Measurements from ENCODE around the gene CHD8.
A peak's percentile ranks its signal among the peaks of the same experiment; 100 is the strongest.

Gene CHD8

GRCh38 chr14:21455912-21456667, at the start of gene CHD8:
CHD8 (minus strand) TSS chr14:21456123; CDS start chr14:21431643, 24,480 bp downstream.
- peak within 1 kb of the TSS; percentile 89 for H3K27ac ChIP-seq (ENCODE audit: low read depth, low read length)
- H3K79me2 ChIP-seq (ENCODE audit: control insufficient read depth, insufficient read depth, low read length, unreplicated experiment) = peaks cover 44% of the 10 kb centered on the region

GRCh38 chr14:21505012-21505553, 49.2 kb upstream of the CHD8 start:
- H3K79me2 ChIP-seq (ENCODE audit: control insufficient read depth, insufficient read depth, low read length, unreplicated experiment) = peaks cover 57% of the 10 kb centered on the region
- H3K4me1 ChIP-seq (ENCODE audit: control insufficient read depth, insufficient read depth, low read length, unreplicated experiment) = peaks cover 22% of the 10 kb centered on the region
- H2AFZ ChIP-seq (ENCODE audit: low read length, unreplicated experiment) = no peak overlapping the region
- peak overlapping the region; percentile 14; the same call in 1 of the 2 replicates for H3K27ac ChIP-seq (ENCODE audit: low read depth, low read length)
- no peaks in the 10 kb centered on the region for H3K27me3 ChIP-seq (ENCODE audit: insufficient read depth, low read length)
- H3K4me3 ChIP-seq (ENCODE audit: low read depth, low read length) = peak overlapping the region; percentile 59; the same call in 1 of the 2 replicates
- H3K36me3 ChIP-seq (ENCODE audit: insufficient read depth, low read length) = peaks cover 23% of the 10 kb centered on the region

More at GRCh38 chr14:21455912-21456667, at the start of gene CHD8:
- no peaks in the 10 kb centered on the region for H3K4me1 ChIP-seq (ENCODE audit: control insufficient read depth, insufficient read depth, low read length, unreplicated experiment)
- H3K27me3 ChIP-seq (ENCODE audit: insufficient read depth, low read length) = no peaks in the 10 kb centered on the region
- H2AFZ ChIP-seq (ENCODE audit: low read length, unreplicated experiment) = peak within 1 kb of the TSS; percentile 99
- 0 out of 2 replicates have a peak, but pooled peaks cover 3% of the 10 kb centered on the region for H3K36me3 ChIP-seq (ENCODE audit: insufficient read depth, low read length)
- peak within 1 kb of the TSS; percentile 90 for H3K4me3 ChIP-seq (ENCODE audit: low read depth, low read length)

- Histone ChIP-seq H3K4me3 (ENCODE audit: low read depth, low read length) (no peak overlapping the region), H2AFZ (ENCODE audit: low read length, unreplicated experiment) (no peak overlapping the region), H3K36me3 (ENCODE audit: insufficient read depth, low read length) (peaks cover 36% of the 10 kb centered on the region), H3K27me3 (ENCODE audit: insufficient read depth, low read length) (no peaks in the 10 kb centered on the region), H3K27ac (ENCODE audit: low read depth, low read length) (no peak overlapping the region), H3K4me1 (ENCODE audit: control insufficient read depth, insufficient read depth, low read length, unreplicated experiment) (peaks cover 9% of the 10 kb centered on the region), H3K79me2 (ENCODE audit: control insufficient read depth, insufficient read depth, low read length, unreplicated experiment) (peaks cover 41% of the 10 kb centered on the region)
Measured at GRCh38 chr14:21503376-21503775, 47.5 kb upstream of the CHD8 start.

- H3K4me1 ChIP-seq (ENCODE audit: control insufficient read depth, insufficient read depth, low read length, unreplicated experiment) = peaks cover 9% of the 10 kb centered on the region
- no peaks in the 10 kb centered on the region for H3K27me3 ChIP-seq (ENCODE audit: insufficient read depth, low read length)
- H3K79me2 ChIP-seq (ENCODE audit: control insufficient read depth, insufficient read depth, low read length, unreplicated experiment) = peaks cover 25% of the 10 kb centered on the region
- no peak overlapping the region for H2AFZ ChIP-seq (ENCODE audit: low read length, unreplicated experiment)
- H3K36me3 ChIP-seq (ENCODE audit: insufficient read depth, low read length) = peaks cover 40% of the 10 kb centered on the region
- no peak overlapping the region for H3K4me3 ChIP-seq (ENCODE audit: low read depth, low read length)
- H3K27ac ChIP-seq (ENCODE audit: low read depth, low read length) = no peak overlapping the region
Measured at GRCh38 chr14:21501568-21501967, 45.6 kb upstream of the CHD8 start.

- no peaks in the 10 kb centered on the region for H3K27me3 ChIP-seq (ENCODE audit: insufficient read depth, low read length)
- peaks cover 41% of the 10 kb centered on the region for H3K36me3 ChIP-seq (ENCODE audit: insufficient read depth, low read length)
- H3K4me1 ChIP-seq (ENCODE audit: control insufficient read depth, insufficient read depth, low read length, unreplicated experiment) = peaks cover 6% of the 10 kb centered on the region
- no peak overlapping the region for H3K4me3 ChIP-seq (ENCODE audit: low read depth, low read length)
- H3K27ac ChIP-seq (ENCODE audit: low read depth, low read length) = peak overlapping the region; percentile 27; the same call in 1 of the 2 replicates
- H3K79me2 ChIP-seq (ENCODE audit: control insufficient read depth, insufficient read depth, low read length, unreplicated experiment) = peaks cover 9% of the 10 kb centered on the region
- no peak overlapping the region for H2AFZ ChIP-seq (ENCODE audit: low read length, unreplicated experiment)
Measured at GRCh38 chr14:21498540-21499526, 42.9 kb upstream of the CHD8 start.

GRCh38 chr14:21496453-21496852, 40.5 kb upstream of the CHD8 start:
- Histone ChIP-seq H3K27me3 (ENCODE audit: insufficient read depth, low read length) (no peaks in the 10 kb centered on the region), H3K79me2 (ENCODE audit: control insufficient read depth, insufficient read depth, low read length, unreplicated experiment) (no peaks in the 10 kb centered on the region), H3K4me3 (ENCODE audit: low read depth, low read length) (no peak overlapping the region), H3K36me3 (ENCODE audit: insufficient read depth, low read length) (peaks cover 40% of the 10 kb centered on the region), H3K27ac (ENCODE audit: low read depth, low read length) (no peak overlapping the region), H3K4me1 (ENCODE audit: control insufficient read depth, insufficient read depth, low read length, unreplicated experiment) (peaks cover 6% of the 10 kb centered on the region), H2AFZ (ENCODE audit: low read length, unreplicated experiment) (no peak overlapping the region)

- H3K27ac ChIP-seq (ENCODE audit: low read depth, low read length) = peak overlapping the region; percentile 16; the same call in 1 of the 2 replicates
- H3K36me3 ChIP-seq (ENCODE audit: insufficient read depth, low read length) = peaks cover 43% of the 10 kb centered on the region
- no peaks in the 10 kb centered on the region for H3K79me2 ChIP-seq (ENCODE audit: control insufficient read depth, insufficient read depth, low read length, unreplicated experiment)
- H3K27me3 ChIP-seq (ENCODE audit: insufficient read depth, low read length) = no peaks in the 10 kb centered on the region
- no peak overlapping the region for H2AFZ ChIP-seq (ENCODE audit: low read length, unreplicated experiment)
- H3K4me3 ChIP-seq (ENCODE audit: low read depth, low read length) = no peak overlapping the region
- H3K4me1 ChIP-seq (ENCODE audit: control insufficient read depth, insufficient read depth, low read length, unreplicated experiment) = peaks cover 6% of the 10 kb centered on the region
Measured at GRCh38 chr14:21494902-21495762, 39.2 kb upstream of the CHD8 start.

GRCh38 chr14:21486640-21487087, 30.7 kb upstream of the CHD8 start:
- peaks cover 23% of the 10 kb centered on the region for H3K36me3 ChIP-seq (ENCODE audit: insufficient read depth, low read length)
- no peaks in the 10 kb centered on the region for H3K27me3 ChIP-seq (ENCODE audit: insufficient read depth, low read length)
- peaks cover 18% of the 10 kb centered on the region for H3K79me2 ChIP-seq (ENCODE audit: control insufficient read depth, insufficient read depth, low read length, unreplicated experiment)
- peak overlapping the region; percentile 8; the same call in 1 of the 2 replicates for H3K27ac ChIP-seq (ENCODE audit: low read depth, low read length)
- no peak overlapping the region for H2AFZ ChIP-seq (ENCODE audit: low read length, unreplicated experiment)
- peaks cover 7% of the 10 kb centered on the region for H3K4me1 ChIP-seq (ENCODE audit: control insufficient read depth, insufficient read depth, low read length, unreplicated experiment)
- H3K4me3 ChIP-seq (ENCODE audit: low read depth, low read length) = no peak overlapping the region

GRCh38 chr14:21476925-21477681, 21.2 kb upstream of the CHD8 start, which contains the start of the genes RAB2B and TOX4:
RAB2B (minus strand) TSS chr14:21476959; CDS start chr14:21476872, 87 bp downstream.
TOX4 (plus strand) TSS chr14:21477195; CDS start chr14:21477279, 84 bp downstream.
- H2AFZ ChIP-seq (ENCODE audit: low read length, unreplicated experiment) = peak within 1 kb of the TSS; percentile 95
- no peaks in the 10 kb centered on the region; the same call in 1 of the 2 replicates for H3K36me3 ChIP-seq (ENCODE audit: insufficient read depth, low read length)
- peak within 1 kb of the TSS; percentile 95 for H3K4me3 ChIP-seq (ENCODE audit: low read depth, low read length)
- H3K27me3 ChIP-seq (ENCODE audit: insufficient read depth, low read length) = no peaks in the 10 kb centered on the region
- peak within 1 kb of the TSS; percentile 60 for H3K27ac ChIP-seq (ENCODE audit: low read depth, low read length)
- peaks cover 55% of the 10 kb centered on the region for H3K79me2 ChIP-seq (ENCODE audit: control insufficient read depth, insufficient read depth, low read length, unreplicated experiment)
- H3K4me1 ChIP-seq (ENCODE audit: control insufficient read depth, insufficient read depth, low read length, unreplicated experiment) = peaks cover 11% of the 10 kb centered on the region

All from ACC112 (cell line).